HG03565 (cell line): ENCODE results near the gene LSM2.

ENCODE experiments used
- ATAC-seq: cut with Tn5 transposase; IDR thresholded peaks from one replicate; pipeline ENCODE4 v1.9.1; 2021; ENCODE audit warnings: mild to moderate bottlenecking, moderate library complexity; ENCODE audit not compliant: unreplicated experiment

LSM2 gene

GRCh38 chr6:31777667-31778050 lies 29.1 kb downstream of the LSM2 start:
- no peak for ATAC-seq

GRCh38 chr6:31776989-31777666 lies 29.6 kb downstream of the LSM2 start, which contains the start of gene VWA7:
Gene VWA7 (minus strand): TSS chr6:31777328. CDS start chr6:31776779, 549 bp downstream.
- ATAC-seq = peak; percentile 71

- ATAC-seq = no peak
Observed at GRCh38 chr6:31776485-31776988, 30.2 kb downstream of the LSM2 start.

GRCh38 chr6:31775633-31776484 lies 30.9 kb downstream of the LSM2 start:
- no peak for ATAC-seq

- no peak for ATAC-seq
Observed at GRCh38 chr6:31775184-31775583, 31.6 kb downstream of the LSM2 start.

GRCh38 chr6:31771992-31772358 lies 34.8 kb downstream of the LSM2 start:
- no peak for ATAC-seq

- ATAC-seq = no peak
Observed at GRCh38 chr6:31770860-31771259, 35.9 kb downstream of the LSM2 start.

- ATAC-seq = no peak
Observed at GRCh38 chr6:31769684-31770371, 36.9 kb downstream of the LSM2 start.

GRCh38 chr6:31768363-31769257 lies 38.2 kb downstream of the LSM2 start:
- no peak for ATAC-seq

GRCh38 chr6:31767096-31767645 lies 39.6 kb downstream of the LSM2 start:
- no peak for ATAC-seq

GRCh38 chr6:31765910-31766794 lies 40.6 kb downstream of the LSM2 start:
- ATAC-seq = no peak

GRCh38 chr6:31765559-31765909 lies 41.2 kb downstream of the LSM2 start:
- ATAC-seq = no peak

GRCh38 chr6:31764198-31764597 lies 42.6 kb downstream of the LSM2 start:
- no peak for ATAC-seq

- ATAC-seq = no peak
Observed at GRCh38 chr6:31763619-31763940, 43.2 kb downstream of the LSM2 start.

- ATAC-seq = no peak
Observed at GRCh38 chr6:31762878-31763618, 43.7 kb downstream of the LSM2 start.

- no peak for ATAC-seq
Observed at GRCh38 chr6:31762356-31762755, 44.4 kb downstream of the LSM2 start, which contains the start of gene SAPCD1. Gene SAPCD1 (plus strand): TSS chr6:31762656. CDS start chr6:31763055, 399 bp downstream.

- ATAC-seq = no peak
Observed at GRCh38 chr6:31761343-31761742, 45.4 kb downstream of the LSM2 start.

- no peak for ATAC-seq
Observed at GRCh38 chr6:31760790-31761189, 46.0 kb downstream of the LSM2 start.

- no peak for ATAC-seq
Observed at GRCh38 chr6:31758281-31758680, 48.5 kb downstream of the LSM2 start.
